Kidney (tissue), 14 donors: ENCODE results near the gene NEK6. TPM values are rescaled to one million over a fixed set of nuclear protein-coding genes. Genes with fewer than 3 reads are reported as not detected.
A peak's percentile ranks its signal among the peaks of the same experiment; 100 is the strongest.

Source experiments
- DNase-seq, 5 donors: peaks; one replicate each; pipeline ENCODE4 v3.0.0-alpha.2; 2013 to 2020
- FAIRE-seq: peaks from 2 replicates; lab custom pipeline; 2012; peaks lifted over from hg19 to GRCh38; lab: Jason Lieb, UNC
- H3K27ac ChIP-seq, 2 donors: one replicate each; pipeline ENCODE4 v1.7.0; 2013; ENCODE audit warnings: low read depth in 2 of 2, low read length in 2 of 2, inconsistent platforms in 1 of 2
- H3K27me3 ChIP-seq: one replicate; pipeline ENCODE4 v1.7.1; 2013; ENCODE audit warnings: low read length, inconsistent platforms; ENCODE audit not compliant: control insufficient read depth, insufficient read depth
- H3K36me3 ChIP-seq, 3 donors: one replicate each; pipeline versions ENCODE4 v1.7.0 to v1.7.1; 2013; ENCODE audit warnings: low read length in 3 of 3, control low read depth in 1 of 3, inconsistent platforms in 1 of 3; ENCODE audit not compliant: insufficient read depth in 3 of 3, control insufficient read depth in 2 of 3
- H3K4me1 ChIP-seq, 3 donors: one replicate each; pipeline versions ENCODE4 v1.7.0 to v1.7.1; 2013; ENCODE audit warnings: low read length in 3 of 3, inconsistent platforms in 1 of 3, low read depth in 1 of 3; ENCODE audit not compliant: control insufficient read depth in 2 of 3, insufficient read depth in 2 of 3
- H3K4me3 ChIP-seq, 3 donors: one replicate each; pipeline versions ENCODE4 v1.7.0 to v1.8.1; 2013; ENCODE audit warnings: low read length in 3 of 3, control low read depth in 1 of 3, inconsistent platforms in 1 of 3
- H3K9ac ChIP-seq, 3 donors: one replicate each; pipeline versions ENCODE4 v1.7.0 to v1.7.1; 2013; ENCODE audit warnings: low read length in 3 of 3, control low read depth in 1 of 3, inconsistent platforms in 1 of 3
- H3K9me3 ChIP-seq, 3 donors: one replicate each; pipeline versions ENCODE4 v1.7.0 to v1.7.1; 2013; ENCODE audit warnings: low read length in 3 of 3, control low read depth in 1 of 3, inconsistent platforms in 1 of 3; ENCODE audit not compliant: control insufficient read depth in 2 of 3, insufficient read depth in 1 of 3
- intact Hi-C: fragments of 100-400 bp; cut with DNase I; formaldehyde crosslinking; loops from one replicate; pipeline ENCODE4 v1.11.1; 2022
- polyA plus RNA-seq: library from polyadenylated mRNA; stranded (reverse); fragments of 350-450 nt; fragmentation: Illumina TruSeq; extraction: RNeasy Lipid Tissue Mini Kit (QIAGEN cat#74804); gene quantifications from one replicate; pipeline ENCODE4 v1.2.3, GENCODE V29; 2014; ENCODE audit warnings: low read depth, low replicate concordance; ENCODE audit not compliant: insufficient read depth
- total RNA-seq: library from RNA; stranded (reverse); fragmentation: NEBNext Ultra II Directional; extraction: Animal tissue kit (Norgen Biotek cat#: 25700); gene quantifications from one replicate; pipeline ENCODE4 v1.2.1, GENCODE V29; 2021
- TF ChIP-seq, protein P1 (sequence below): IDR thresholded peaks from 3 replicates; pipeline ENCODE4 v1.5.1; 2012; ENCODE audit warnings: mild to moderate bottlenecking, moderate library complexity, borderline replicate concordance; ENCODE audit not compliant: insufficient read depth; ENCODE audit errors: extremely low read depth
- donor health status: control.
- donor health status: control.
- donor health status: control.
- donor health status: control.
- donor health status: control.
- donor health status: DM: yes; HTN: yes; CAD: no.
- donor health status: Normal renal cell carcinoma (clear cell type).

The NEK6 gene
- total and polyA plus RNA-seq, 2 donors from 2014 or later: 14.9 to 82.1 TPM

DNA sequence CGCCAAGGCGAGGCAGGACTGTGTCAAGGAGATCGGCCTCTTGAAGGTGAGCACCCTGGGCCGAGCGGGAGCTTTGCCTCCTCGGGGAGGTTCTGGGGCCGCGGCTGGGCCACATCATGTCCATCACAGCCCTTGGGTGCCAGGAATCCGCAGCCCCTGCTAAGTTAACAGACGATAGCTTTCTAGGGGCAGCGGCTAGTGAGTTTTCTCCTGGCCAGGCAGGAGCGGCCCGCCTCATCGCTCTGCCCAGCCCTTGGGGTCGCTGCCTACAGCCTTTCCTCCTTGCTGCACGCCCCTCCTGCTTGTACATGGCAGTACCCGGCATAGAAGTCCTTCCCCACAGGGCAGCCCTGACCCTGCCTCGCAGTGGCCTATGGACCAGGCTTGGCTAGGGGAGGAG, 56.2 kb downstream of the NEK6 start:
- H3K4me1 ChIP-seq: no peaks in the 10 kb centered on the region
- no peak overlapping the region for H3K27ac ChIP-seq
- DNase-seq (no peak), FAIRE-seq (no peak)
- intact Hi-C loops: no loop called here
- TF ChIP-seq, protein P1, sequence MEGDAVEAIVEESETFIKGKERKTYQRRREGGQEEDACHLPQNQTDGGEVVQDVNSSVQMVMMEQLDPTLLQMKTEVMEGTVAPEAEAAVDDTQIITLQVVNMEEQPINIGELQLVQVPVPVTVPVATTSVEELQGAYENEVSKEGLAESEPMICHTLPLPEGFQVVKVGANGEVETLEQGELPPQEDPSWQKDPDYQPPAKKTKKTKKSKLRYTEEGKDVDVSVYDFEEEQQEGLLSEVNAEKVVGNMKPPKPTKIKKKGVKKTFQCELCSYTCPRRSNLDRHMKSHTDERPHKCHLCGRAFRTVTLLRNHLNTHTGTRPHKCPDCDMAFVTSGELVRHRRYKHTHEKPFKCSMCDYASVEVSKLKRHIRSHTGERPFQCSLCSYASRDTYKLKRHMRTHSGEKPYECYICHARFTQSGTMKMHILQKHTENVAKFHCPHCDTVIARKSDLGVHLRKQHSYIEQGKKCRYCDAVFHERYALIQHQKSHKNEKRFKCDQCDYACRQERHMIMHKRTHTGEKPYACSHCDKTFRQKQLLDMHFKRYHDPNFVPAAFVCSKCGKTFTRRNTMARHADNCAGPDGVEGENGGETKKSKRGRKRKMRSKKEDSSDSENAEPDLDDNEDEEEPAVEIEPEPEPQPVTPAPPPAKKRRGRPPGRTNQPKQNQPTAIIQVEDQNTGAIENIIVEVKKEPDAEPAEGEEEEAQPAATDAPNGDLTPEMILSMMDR: no peak
- H3K36me3 ChIP-seq: peaks cover 0 to 4% (median 0%) of the 10 kb centered on the region in 3 donors
- H3K4me3 ChIP-seq: no peak overlapping the region
- H3K9ac ChIP-seq: no peak overlapping the region
- H3K9me3 ChIP-seq: no peaks in the 10 kb centered on the region
- no peaks in the 10 kb centered on the region for H3K27me3 ChIP-seq

DNA sequence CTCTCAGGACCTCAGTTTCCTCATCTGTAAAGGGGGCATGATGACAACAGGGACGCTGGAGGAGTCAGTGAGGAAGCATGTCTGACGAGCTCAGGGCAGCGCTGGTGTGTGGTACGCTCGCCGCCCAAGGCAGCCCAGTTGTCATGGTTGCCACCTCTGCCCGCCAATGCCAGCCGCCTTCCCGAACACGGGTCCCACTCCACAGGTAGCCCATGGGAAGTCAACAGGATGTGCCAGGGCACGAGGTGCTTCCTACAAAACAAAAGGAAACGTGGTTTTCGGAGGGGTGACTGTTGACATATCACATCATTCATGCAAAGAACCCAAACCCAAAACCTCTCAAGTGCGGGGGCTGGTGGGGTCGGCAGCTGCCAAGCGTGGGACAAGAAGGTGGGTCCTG, 58.1 kb downstream of the NEK6 start:
- Histone ChIP-seq H3K4me1 (no peaks in the 10 kb centered on the region), H3K9ac (no peak overlapping the region), H3K4me3 (no peak overlapping the region), H3K36me3 (peaks cover 0 to 4% (median 0%) of the 10 kb centered on the region in 3 donors), H3K27ac (no peak overlapping the region), H3K9me3 (no peaks in the 10 kb centered on the region), H3K27me3 (no peaks in the 10 kb centered on the region)
- FAIRE-seq (no peak), DNase-seq (no peak)
- TF ChIP-seq, protein P1: no peak
- intact Hi-C loops: no loop called here

DNA sequence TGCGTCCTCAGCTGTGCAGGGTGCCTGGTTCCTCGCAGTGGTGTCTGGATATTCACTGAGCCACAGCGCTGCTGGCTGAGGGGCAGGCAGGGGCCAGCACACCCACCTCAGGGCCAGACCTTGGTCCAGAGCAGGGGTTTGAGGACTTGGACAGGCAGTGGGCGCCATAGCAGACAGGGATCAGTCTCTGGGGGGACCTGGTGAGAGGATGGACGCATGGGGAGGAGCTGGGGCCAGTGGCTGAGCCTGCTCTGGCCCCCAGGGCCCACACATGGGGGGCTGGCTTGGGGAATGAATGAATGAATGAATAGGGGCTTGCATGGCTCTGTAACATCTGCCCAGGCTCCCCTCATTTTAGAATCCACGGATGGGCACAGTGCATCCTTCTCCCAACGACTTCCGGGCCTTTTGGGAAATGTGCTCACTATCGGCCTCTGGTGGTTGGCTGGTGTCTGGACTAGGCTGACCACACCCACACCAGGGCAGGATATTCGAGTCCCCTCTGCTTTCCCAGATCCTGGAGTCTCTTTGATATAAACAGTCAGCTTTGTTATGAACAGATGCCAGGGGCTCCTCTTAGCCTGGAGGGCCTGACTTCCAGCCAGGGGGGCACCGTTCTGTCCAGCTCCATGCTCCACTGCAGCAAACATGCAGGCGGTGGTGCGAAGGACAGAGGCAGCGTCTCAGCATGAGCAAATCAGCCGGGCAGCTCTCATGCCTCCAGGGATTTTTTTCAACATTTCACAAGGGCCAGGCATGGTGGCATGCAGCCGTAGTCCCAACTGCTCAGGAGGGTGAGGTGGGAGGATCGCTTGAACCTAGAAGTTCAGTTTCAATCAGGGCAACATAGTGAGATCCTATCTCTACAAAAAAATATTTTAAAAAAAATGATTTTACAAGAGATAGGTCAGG, 62.6 kb downstream of the NEK6 start:
- Histone ChIP-seq H3K9ac (no peak overlapping the region), H3K36me3 (peaks cover 0 to 12% (median 0%) of the 10 kb centered on the region in 3 donors), H3K27ac (no peak overlapping the region), H3K4me3 (no peak overlapping the region), H3K27me3 (no peaks in the 10 kb centered on the region), H3K4me1 (no peaks in the 10 kb centered on the region), H3K9me3 (no peaks in the 10 kb centered on the region)
- FAIRE-seq: no peak
- TF ChIP-seq, protein P1: peak; percentile 85
- intact Hi-C loops: loop anchor here (5.0 kb wide), 1 partner anchor 188 kb away; no protein-coding TSS in a partner anchor
- DNase-seq: peak in 4 of 5 donors; percentile 62 to 85 (median 74)
